ENCODE measurements around the gene KLK1. TPM values are rescaled to one million over a fixed set of nuclear protein-coding genes. Genes with fewer than 3 reads are reported as not detected.

The KLK1 gene
- total RNA-seq, 3 donors from 2014 or later = 0.33 to 0.44 TPM; not detected in 1

- H3K27me3 ChIP-seq = peaks cover 0 to 6% of the 10 kb centered on the region in 2 donors
- no peak overlapping the region for H3K27ac ChIP-seq
- DNase-seq (ENCODE audit: low spot score in 2 of 2) = no peak
- H3K9me3 ChIP-seq = no peaks in the 10 kb centered on the region
- no peak overlapping the region for H3K4me3 ChIP-seq
- TF ChIP-seq CTCF (IDR thresholded peaks at IDR 0.05) = no peak
- TF ChIP-seq POLR2AphosphoS5 (IDR thresholded peaks at IDR 0.05) = no peak
- no peak for TF ChIP-seq POLR2A (IDR thresholded peaks at IDR 0.05)
- H3K4me1 ChIP-seq = no peaks in the 10 kb centered on the region
- intact Hi-C loops (cut with DNase I; ENCODE audit: low total_unique reads) = no loop called here
- no peaks in the 10 kb centered on the region for H3K36me3 ChIP-seq
Measured at GRCh38 chr19:50793558-50794065, 30.0 kb downstream of the KLK1 start.

- TF ChIP-seq POLR2A (IDR thresholded peaks at IDR 0.05) = no peak
- no peak for TF ChIP-seq POLR2AphosphoS5 (IDR thresholded peaks at IDR 0.05)
- intact Hi-C loops (cut with DNase I; ENCODE audit: low total_unique reads) = no loop called here
- no peaks in the 10 kb centered on the region for H3K36me3 ChIP-seq
- no peak overlapping the region for H3K4me3 ChIP-seq
- no peaks in the 10 kb centered on the region for H3K4me1 ChIP-seq
- no peak for DNase-seq (ENCODE audit: low spot score in 2 of 2)
- no peaks in the 10 kb centered on the region for H3K9me3 ChIP-seq
- H3K27ac ChIP-seq = no peak overlapping the region
- peaks cover 0 to 6% of the 10 kb centered on the region in 2 donors for H3K27me3 ChIP-seq
Measured at GRCh38 chr19:50792272-50793250, 31.0 kb downstream of the KLK1 start.

- intact Hi-C loops (cut with DNase I; ENCODE audit: low total_unique reads) = no loop called here
- DNase-seq (ENCODE audit: low spot score in 2 of 2) = no peak
- Histone ChIP-seq H3K27me3 (peaks cover 0 to 6% of the 10 kb centered on the region in 2 donors), H3K4me3 (no peak overlapping the region), H3K4me1 (no peaks in the 10 kb centered on the region), H3K27ac (no peak overlapping the region), H3K9me3 (no peaks in the 10 kb centered on the region), H3K36me3 (no peaks in the 10 kb centered on the region)
- TF ChIP-seq POLR2A (IDR thresholded peaks at IDR 0.05) (no peak), POLR2AphosphoS5 (IDR thresholded peaks at IDR 0.05) (no peak), CTCF (IDR thresholded peaks at IDR 0.05) (no peak)
Measured at GRCh38 chr19:50791594-50792271, 31.9 kb downstream of the KLK1 start.

- no peak for DNase-seq (ENCODE audit: low spot score in 2 of 2)
- H3K4me1 ChIP-seq = no peaks in the 10 kb centered on the region
- no peak overlapping the region for H3K4me3 ChIP-seq
- no peaks in the 10 kb centered on the region for H3K9me3 ChIP-seq
- no peaks in the 10 kb centered on the region for H3K36me3 ChIP-seq
- no peak overlapping the region for H3K27ac ChIP-seq
- peaks cover 0 to 6% of the 10 kb centered on the region in 2 donors for H3K27me3 ChIP-seq
- intact Hi-C loops (cut with DNase I; ENCODE audit: low total_unique reads) = no loop called here
- TF ChIP-seq POLR2AphosphoS5 (IDR thresholded peaks at IDR 0.05) (no peak), POLR2A (IDR thresholded peaks at IDR 0.05) (no peak), CTCF (IDR thresholded peaks at IDR 0.05) (no peak)
Measured at GRCh38 chr19:50790922-50791467, 32.6 kb downstream of the KLK1 start.

- peaks cover 0 to 6% of the 10 kb centered on the region in 2 donors for H3K27me3 ChIP-seq
- intact Hi-C loops (cut with DNase I; ENCODE audit: low total_unique reads) = no loop called here
Measured at GRCh38 chr19:50790396-50790795, 33.2 kb downstream of the KLK1 start, which contains the start of gene ACP4. Gene ACP4, plus strand, starts transcription at chr19:50790415. Its CDS starts 0 bp downstream, at chr19:50790415.

More at GRCh38 chr19:50790396-50790795, 33.2 kb downstream of the KLK1 start, which contains the start of gene ACP4:
- Histone ChIP-seq H3K36me3 (no peaks in the 10 kb centered on the region), H3K27ac (no peak within 1 kb of the TSS), H3K4me1 (no peaks in the 10 kb centered on the region), H3K4me3 (no peak within 1 kb of the TSS), H3K9me3 (no peaks in the 10 kb centered on the region)
- no peak for DNase-seq (ENCODE audit: low spot score in 2 of 2)
- TF ChIP-seq CTCF (IDR thresholded peaks at IDR 0.05) (no peak), POLR2A (IDR thresholded peaks at IDR 0.05) (no peak), POLR2AphosphoS5 (IDR thresholded peaks at IDR 0.05) (no peak)

Data from breast epithelium (tissue), 4 donors.